Loucy (cell line): Measurements from ENCODE around the gene WWOX.

ENCODE experiments used
- EZH2phosphoT487 ChIP-seq: fragments of 200-600 bp; IDR thresholded peaks from 2 replicates; pipeline ENCODE4 v1.6.1; 2018; ENCODE audit warnings: antibody characterized with exemption, mild to moderate bottlenecking, moderate library complexity, borderline replicate concordance
- TF ChIP-seq, protein P1 (sequence below): fragments of 200-600 bp; sonication (generic); conservative IDR thresholded peaks from 2 replicates; pipeline ENCODE4 v1.5.1; 2014; ENCODE audit warnings: mild to moderate bottlenecking, antibody characterized with exemption, low read length

DNA sequence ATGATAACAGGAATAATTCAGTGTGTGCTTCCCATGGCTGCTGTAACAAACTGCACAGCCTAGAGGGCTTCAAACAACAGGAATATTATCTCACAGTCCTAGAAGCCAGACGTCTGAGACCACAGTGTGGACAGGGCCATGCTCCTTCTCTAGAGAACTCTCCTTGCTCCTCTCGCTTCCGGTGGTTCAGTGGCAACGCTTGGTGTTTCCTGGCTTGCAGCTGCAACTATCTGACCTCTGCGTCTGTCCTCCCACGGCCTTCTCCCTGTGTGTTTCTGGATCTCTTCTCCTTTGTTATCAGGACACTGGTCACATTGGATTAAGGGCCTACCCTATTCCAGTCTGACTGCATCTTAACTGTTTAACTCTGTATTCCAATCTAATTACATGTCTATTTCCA lies 1086.7 kb downstream of the WWOX start:
- TF ChIP-seq, protein P1, sequence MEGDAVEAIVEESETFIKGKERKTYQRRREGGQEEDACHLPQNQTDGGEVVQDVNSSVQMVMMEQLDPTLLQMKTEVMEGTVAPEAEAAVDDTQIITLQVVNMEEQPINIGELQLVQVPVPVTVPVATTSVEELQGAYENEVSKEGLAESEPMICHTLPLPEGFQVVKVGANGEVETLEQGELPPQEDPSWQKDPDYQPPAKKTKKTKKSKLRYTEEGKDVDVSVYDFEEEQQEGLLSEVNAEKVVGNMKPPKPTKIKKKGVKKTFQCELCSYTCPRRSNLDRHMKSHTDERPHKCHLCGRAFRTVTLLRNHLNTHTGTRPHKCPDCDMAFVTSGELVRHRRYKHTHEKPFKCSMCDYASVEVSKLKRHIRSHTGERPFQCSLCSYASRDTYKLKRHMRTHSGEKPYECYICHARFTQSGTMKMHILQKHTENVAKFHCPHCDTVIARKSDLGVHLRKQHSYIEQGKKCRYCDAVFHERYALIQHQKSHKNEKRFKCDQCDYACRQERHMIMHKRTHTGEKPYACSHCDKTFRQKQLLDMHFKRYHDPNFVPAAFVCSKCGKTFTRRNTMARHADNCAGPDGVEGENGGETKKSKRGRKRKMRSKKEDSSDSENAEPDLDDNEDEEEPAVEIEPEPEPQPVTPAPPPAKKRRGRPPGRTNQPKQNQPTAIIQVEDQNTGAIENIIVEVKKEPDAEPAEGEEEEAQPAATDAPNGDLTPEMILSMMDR: no peak
- TF ChIP-seq EZH2phosphoT487: no peak
